Activated T-cell treated with anti-CD3 and anti-CD28 coated beads, Interleukin-2, amount 50 U/mL, for 24 hours (primary cell): ENCODE results near the gene MSANTD7.
"Not testable (repeated sequence)": the region's sequence is repeated elsewhere in the genome, so short reads cannot be mapped to it uniquely, and the experiment has no call there.

Experiments used
- DNase-seq: peaks from one replicate; pipeline ENCODE4 v3.0.0-alpha.2; 2020
- H3K27ac Mint-ChIP-seq: 2 replicates; pipeline ENCODE4 v1.8.0; 2020; ENCODE audit warnings: mild to moderate bottlenecking, mixed read lengths
- H3K27me3 Mint-ChIP-seq: 2 replicates; pipeline ENCODE4 v1.8.0; 2020; ENCODE audit warnings: mixed read lengths
- H3K36me3 Mint-ChIP-seq: 2 replicates; pipeline ENCODE4 v1.8.0; 2020; ENCODE audit warnings: low read depth, mixed read lengths
- H3K4me1 Mint-ChIP-seq: 2 replicates; pipeline ENCODE4 v1.8.0; 2020; ENCODE audit warnings: low read depth, mixed read lengths
- H3K4me3 Mint-ChIP-seq: 2 replicates; pipeline ENCODE4 v1.8.0; 2020; ENCODE audit warnings: mild to moderate bottlenecking, moderate library complexity, mixed read lengths
- H3K9me3 Mint-ChIP-seq: 2 replicates; pipeline ENCODE4 v1.8.0; 2020; ENCODE audit warnings: mixed read lengths

MSANTD7 gene

GRCh38 chr10:14858338-14858960, 20.3 kb downstream of the MSANTD7 start:
- Mint-ChIP-seq H3K27ac (peak overlapping the region; percentile 67), H3K4me3 (no peak overlapping the region), H3K36me3 (peaks cover 84% of the 10 kb centered on the region), H3K4me1 (no peaks in the 10 kb centered on the region), H3K27me3 (no peaks in the 10 kb centered on the region), H3K9me3 (no peaks in the 10 kb centered on the region)
- no peak for DNase-seq

GRCh38 chr10:14859043-14859442, 20.9 kb downstream of the MSANTD7 start:
- Mint-ChIP-seq H3K4me3 (no peak overlapping the region), H3K27me3 (no peaks in the 10 kb centered on the region), H3K9me3 (no peaks in the 10 kb centered on the region), H3K36me3 (peaks cover 84% of the 10 kb centered on the region), H3K4me1 (no peaks in the 10 kb centered on the region), H3K27ac (peak overlapping the region; percentile 67)
- no peak for DNase-seq

- Mint-ChIP-seq H3K4me3 (no peak overlapping the region), H3K36me3 (peaks cover 83% of the 10 kb centered on the region), H3K4me1 (no peaks in the 10 kb centered on the region), H3K27ac (no peak overlapping the region), H3K9me3 (no peaks in the 10 kb centered on the region), H3K27me3 (no peaks in the 10 kb centered on the region)
- no peak for DNase-seq
Measured at GRCh38 chr10:14859775-14860174, 21.7 kb downstream of the MSANTD7 start.

- H3K27ac Mint-ChIP-seq, result peak overlapping the region; percentile 42
- no peaks in the 10 kb centered on the region for H3K27me3 Mint-ChIP-seq
- H3K9me3 Mint-ChIP-seq, result no peaks in the 10 kb centered on the region
- H3K4me3 Mint-ChIP-seq, result no peak overlapping the region
- H3K36me3 Mint-ChIP-seq, result peaks cover 81% of the 10 kb centered on the region
- no peaks in the 10 kb centered on the region for H3K4me1 Mint-ChIP-seq
- DNase-seq, result no peak
Measured at GRCh38 chr10:14860791-14861190, 22.7 kb downstream of the MSANTD7 start.

GRCh38 chr10:14864466-14864865, 26.4 kb downstream of the MSANTD7 start:
- H3K9me3 Mint-ChIP-seq, H3K27me3 Mint-ChIP-seq, H3K4me1 Mint-ChIP-seq, H3K27ac Mint-ChIP-seq, H3K4me3 Mint-ChIP-seq, DNase-seq: not testable (repeated sequence)
- peaks cover 81% of the 10 kb centered on the region for H3K36me3 Mint-ChIP-seq

GRCh38 chr10:14864871-14865270, 26.8 kb downstream of the MSANTD7 start:
- H3K36me3 Mint-ChIP-seq, result peaks cover 81% of the 10 kb centered on the region
- not testable (repeated sequence) for H3K9me3 Mint-ChIP-seq, H3K27ac Mint-ChIP-seq, DNase-seq, H3K4me3 Mint-ChIP-seq, H3K27me3 Mint-ChIP-seq, H3K4me1 Mint-ChIP-seq

- no peak overlapping the region for H3K27ac Mint-ChIP-seq
Measured at GRCh38 chr10:14873090-14873760, 35.1 kb downstream of the MSANTD7 start.

GRCh38 chr10:14875941-14876340, 37.8 kb downstream of the MSANTD7 start:
- Mint-ChIP-seq H3K27ac (no peak overlapping the region), H3K4me3 (no peak overlapping the region), H3K9me3 (no peaks in the 10 kb centered on the region), H3K4me1 (peaks cover 36% of the 10 kb centered on the region), H3K27me3 (no peaks in the 10 kb centered on the region), H3K36me3 (peaks cover 61% of the 10 kb centered on the region)
- DNase-seq, result no peak

More at GRCh38 chr10:14873090-14873760, 35.1 kb downstream of the MSANTD7 start:
- H3K4me3 Mint-ChIP-seq, result no peak overlapping the region
- no peaks in the 10 kb centered on the region for H3K9me3 Mint-ChIP-seq
- no peaks in the 10 kb centered on the region for H3K27me3 Mint-ChIP-seq
- peaks cover 24% of the 10 kb centered on the region for H3K4me1 Mint-ChIP-seq
- H3K36me3 Mint-ChIP-seq, result peaks cover 69% of the 10 kb centered on the region
- DNase-seq, result no peak

GRCh38 chr10:14876764-14877163, 38.7 kb downstream of the MSANTD7 start:
- Mint-ChIP-seq H3K4me3 (peak overlapping the region; percentile 96), H3K27ac (no peak overlapping the region), H3K9me3 (no peaks in the 10 kb centered on the region), H3K4me1 (peaks cover 43% of the 10 kb centered on the region), H3K27me3 (no peaks in the 10 kb centered on the region), H3K36me3 (peaks cover 60% of the 10 kb centered on the region)
- DNase-seq, result no peak

- peak; percentile 96 for DNase-seq
- H3K36me3 Mint-ChIP-seq, result peaks cover 58% of the 10 kb centered on the region
- no peaks in the 10 kb centered on the region for H3K27me3 Mint-ChIP-seq
- peaks cover 48% of the 10 kb centered on the region for H3K4me1 Mint-ChIP-seq
- no peaks in the 10 kb centered on the region for H3K9me3 Mint-ChIP-seq
- peak within 1 kb of the TSS; percentile 94 for H3K27ac Mint-ChIP-seq
- H3K4me3 Mint-ChIP-seq, result peak within 1 kb of the TSS; percentile 96
Measured at GRCh38 chr10:14878266-14879123, 40.4 kb downstream of the MSANTD7 start, which contains the start of gene SUV39H2. TSS of gene SUV39H2 (plus strand) at chr10:14878866. CDS start at chr10:14878889, 23 bp downstream.

- H3K9me3 Mint-ChIP-seq, result no peaks in the 10 kb centered on the region
- peak overlapping the region; percentile 92 for H3K27ac Mint-ChIP-seq
- peak overlapping the region; percentile 93 for H3K4me3 Mint-ChIP-seq
- no peaks in the 10 kb centered on the region for H3K27me3 Mint-ChIP-seq
- peak; percentile 69 for DNase-seq
- peaks cover 55% of the 10 kb centered on the region for H3K36me3 Mint-ChIP-seq
- H3K4me1 Mint-ChIP-seq, result peaks cover 45% of the 10 kb centered on the region
Measured at GRCh38 chr10:14879124-14879927, 41.2 kb downstream of the MSANTD7 start.

GRCh38 chr10:14879928-14880193, 41.8 kb downstream of the MSANTD7 start:
- Mint-ChIP-seq H3K27ac (peak overlapping the region; percentile 92), H3K27me3 (no peaks in the 10 kb centered on the region), H3K4me1 (peaks cover 45% of the 10 kb centered on the region), H3K9me3 (no peaks in the 10 kb centered on the region), H3K4me3 (peak overlapping the region; percentile 93), H3K36me3 (peaks cover 55% of the 10 kb centered on the region)
- DNase-seq, result no peak

- H3K27ac Mint-ChIP-seq, result peak overlapping the region; percentile 92
- H3K4me3 Mint-ChIP-seq, result peak overlapping the region; percentile 93
Measured at GRCh38 chr10:14880229-14880628, 42.1 kb downstream of the MSANTD7 start.

GRCh38 chr10:14884082-14884481, 46.0 kb downstream of the MSANTD7 start:
- no peak overlapping the region for H3K27ac Mint-ChIP-seq
- H3K27me3 Mint-ChIP-seq, result no peaks in the 10 kb centered on the region
- no peak for DNase-seq
- peaks cover 38% of the 10 kb centered on the region for H3K36me3 Mint-ChIP-seq
- H3K4me1 Mint-ChIP-seq, result peaks cover 29% of the 10 kb centered on the region
- no peak overlapping the region for H3K4me3 Mint-ChIP-seq
- H3K9me3 Mint-ChIP-seq, result no peaks in the 10 kb centered on the region

More at GRCh38 chr10:14880229-14880628, 42.1 kb downstream of the MSANTD7 start:
- Mint-ChIP-seq H3K4me1 (peaks cover 45% of the 10 kb centered on the region), H3K9me3 (no peaks in the 10 kb centered on the region), H3K27me3 (no peaks in the 10 kb centered on the region), H3K36me3 (peaks cover 53% of the 10 kb centered on the region)
- DNase-seq, result no peak
